Activated CD4-positive, alpha-beta T cell treated with anti-CD3 and anti-CD28 coated beads, Interleukin-2, amount 50 U/mL, for 48 hours (primary cell): ENCODE measurements around the gene CFAP46.
"Not testable (repeated sequence)": the region's sequence is repeated elsewhere in the genome, so short reads cannot be mapped to it uniquely, and the experiment has no call there.

Experiments
- DNase-seq, 2 experiments: peaks; one replicate each; pipeline ENCODE4 v3.0.0-alpha.2; 2020

CFAP46 gene

DNA sequence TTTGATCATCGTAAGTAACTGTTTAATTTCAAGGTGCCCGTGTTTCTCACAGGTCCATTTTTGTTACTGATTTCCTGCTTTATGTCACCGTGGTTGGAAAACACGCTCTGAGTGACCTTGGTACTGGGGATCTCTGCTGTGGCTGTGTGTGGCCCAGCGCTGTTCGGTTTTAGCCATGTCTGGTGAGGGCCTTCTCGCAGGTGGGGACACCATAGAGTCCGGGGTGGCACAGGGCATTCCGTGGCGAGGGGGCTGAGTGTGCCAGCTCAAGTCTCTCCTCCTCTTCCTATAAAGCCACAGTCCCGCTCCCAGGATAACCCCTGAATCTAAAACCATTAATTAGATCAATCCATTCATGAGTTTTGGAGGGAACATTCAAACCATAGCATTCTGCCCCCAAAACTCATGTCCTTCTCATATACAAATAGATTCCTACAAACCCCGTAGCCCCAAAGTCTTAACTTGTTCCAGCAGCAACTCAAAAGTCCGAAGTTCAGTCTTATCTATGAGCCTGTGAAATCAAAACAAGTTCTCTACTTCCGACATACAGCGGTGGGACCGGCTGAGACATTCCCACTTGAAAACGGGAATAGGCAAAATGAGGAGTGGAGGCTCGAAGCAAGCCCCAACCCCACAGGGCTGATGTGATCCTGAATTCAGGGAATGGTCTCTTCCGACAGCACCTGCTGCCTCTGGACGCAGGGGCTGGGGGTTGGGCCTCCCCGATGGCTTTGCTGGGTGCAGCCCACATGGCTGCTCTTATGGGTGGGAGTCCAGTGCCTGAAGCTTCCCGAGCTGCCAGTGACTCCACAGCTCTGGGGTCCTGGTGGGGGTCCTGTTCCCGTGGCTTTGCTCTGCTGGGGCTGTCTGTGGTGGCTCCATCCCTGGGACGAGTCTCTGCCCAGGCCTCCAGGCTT, 101.4 kb downstream of the CFAP46 start:
- no peak for DNase-seq

- no peak for DNase-seq
These were observed 103.3 kb downstream of the CFAP46 start for GRCh38 chr10:132839061-132839460.

DNA sequence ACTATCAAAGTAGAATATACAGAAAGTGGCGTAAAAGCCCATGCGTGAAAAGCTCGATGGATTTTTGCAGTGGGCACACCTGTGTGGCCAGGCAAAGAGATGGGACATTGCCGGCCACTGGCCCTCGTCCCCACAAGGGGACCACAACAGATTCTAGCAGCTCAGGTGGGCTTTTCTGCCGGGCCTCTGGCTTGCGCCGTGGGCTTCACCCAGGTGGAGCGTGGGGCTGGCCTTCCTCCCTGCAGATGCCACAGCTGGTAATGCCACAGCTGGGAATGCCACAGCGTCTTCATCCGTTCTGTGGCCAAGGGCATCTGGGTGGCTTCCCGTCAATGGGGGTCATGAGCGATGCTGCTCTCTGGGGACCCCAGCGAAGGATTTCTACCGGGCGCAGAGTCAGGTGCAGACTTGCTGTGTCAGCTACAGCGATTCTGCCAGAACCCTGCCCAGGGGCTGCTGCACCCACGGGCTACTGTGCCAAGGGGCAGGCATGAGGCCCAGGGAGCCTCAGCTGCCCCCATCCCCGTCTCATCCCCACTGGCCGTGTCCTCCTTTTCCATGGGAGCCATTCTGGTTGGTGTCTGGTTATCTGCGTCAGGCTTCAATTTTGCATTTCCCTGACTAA, 103.9 kb downstream of the CFAP46 start:
- DNase-seq, result no peak

- DNase-seq, result no peak
These were observed 104.5 kb downstream of the CFAP46 start for GRCh38 chr10:132837905-132838304.

DNA sequence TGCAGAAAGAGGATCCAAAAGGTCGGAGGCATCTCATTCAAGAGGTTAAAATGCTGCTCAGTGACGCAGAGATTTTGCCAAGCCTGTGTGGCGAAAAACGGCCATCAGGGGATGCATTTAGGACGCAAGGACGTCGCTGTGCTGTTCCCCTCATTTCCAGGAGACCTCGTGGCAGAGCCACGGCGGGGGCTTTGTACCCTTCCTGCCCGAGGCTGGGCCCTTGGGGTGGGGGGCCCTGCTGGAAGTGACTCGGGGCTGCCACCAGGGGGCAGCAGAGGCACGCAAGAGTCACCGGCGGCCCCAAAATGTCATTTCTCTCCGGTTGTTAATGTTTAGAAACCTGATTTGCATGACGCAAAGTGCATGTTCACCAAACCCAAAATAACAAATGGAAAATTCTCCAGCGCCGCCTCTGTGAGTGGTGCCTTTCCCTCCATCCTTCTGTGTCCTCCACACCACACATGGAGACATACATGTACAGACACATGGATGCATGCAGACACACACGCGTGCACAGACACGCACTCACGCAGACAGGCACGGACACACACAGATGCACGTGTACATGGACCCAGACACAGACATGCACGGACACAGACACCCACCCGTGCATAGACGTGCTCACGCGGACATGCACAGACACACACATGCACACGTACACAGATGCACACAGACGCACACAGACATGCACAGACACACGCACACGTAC, 105.4 kb downstream of the CFAP46 start:
- DNase-seq, result peak; percentile 31 to 38

DNA sequence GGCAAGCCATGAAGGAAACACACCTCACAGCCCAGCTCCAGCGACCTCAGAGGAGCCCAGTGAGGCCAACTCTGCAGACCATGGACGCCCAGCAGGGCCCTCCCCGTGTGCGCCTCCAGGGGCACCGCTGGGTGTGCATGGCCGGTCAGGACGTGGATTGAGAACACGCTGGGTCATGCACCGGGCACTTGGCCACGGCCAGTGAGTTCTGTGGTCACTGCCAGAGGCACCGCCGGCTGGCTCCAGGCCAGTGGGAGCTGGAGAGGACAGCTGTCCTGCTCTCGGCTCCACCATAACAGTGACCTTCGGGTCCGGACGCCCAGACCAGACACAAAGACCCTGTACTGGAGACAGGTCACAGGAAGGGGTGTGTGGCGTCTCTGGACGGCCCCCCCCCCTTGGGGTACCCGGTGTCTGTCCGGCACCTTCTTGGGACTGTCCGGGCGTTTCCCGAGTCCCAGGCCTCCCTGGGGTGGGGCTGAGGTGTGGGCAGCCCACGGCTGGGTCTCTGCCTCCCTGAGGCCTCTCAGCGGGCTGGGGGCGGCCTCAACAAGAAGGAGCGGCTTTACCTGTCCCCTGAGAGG, 106.0 kb downstream of the CFAP46 start:
- DNase-seq, result no peak

DNA sequence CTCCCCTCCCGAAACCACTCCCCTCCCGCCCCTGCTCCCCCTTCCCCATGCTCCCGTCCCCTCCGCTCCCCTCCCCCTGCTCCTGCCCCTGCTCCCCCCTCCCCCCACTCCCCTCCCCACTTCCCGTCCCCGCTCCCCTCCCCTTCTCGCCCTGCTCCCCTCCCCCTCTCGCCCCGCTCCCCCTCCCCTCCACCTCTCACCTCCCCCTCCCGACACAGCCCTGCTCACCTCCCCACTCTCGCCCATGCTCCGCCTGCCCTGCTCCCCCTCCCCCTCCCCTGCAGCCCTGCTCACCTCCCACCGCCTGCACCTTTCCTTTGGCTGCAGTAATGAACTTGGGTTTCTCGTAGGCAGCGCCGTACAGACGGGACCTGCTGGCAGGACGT, 106.5 kb downstream of the CFAP46 start:
- DNase-seq, result no peak

DNA sequence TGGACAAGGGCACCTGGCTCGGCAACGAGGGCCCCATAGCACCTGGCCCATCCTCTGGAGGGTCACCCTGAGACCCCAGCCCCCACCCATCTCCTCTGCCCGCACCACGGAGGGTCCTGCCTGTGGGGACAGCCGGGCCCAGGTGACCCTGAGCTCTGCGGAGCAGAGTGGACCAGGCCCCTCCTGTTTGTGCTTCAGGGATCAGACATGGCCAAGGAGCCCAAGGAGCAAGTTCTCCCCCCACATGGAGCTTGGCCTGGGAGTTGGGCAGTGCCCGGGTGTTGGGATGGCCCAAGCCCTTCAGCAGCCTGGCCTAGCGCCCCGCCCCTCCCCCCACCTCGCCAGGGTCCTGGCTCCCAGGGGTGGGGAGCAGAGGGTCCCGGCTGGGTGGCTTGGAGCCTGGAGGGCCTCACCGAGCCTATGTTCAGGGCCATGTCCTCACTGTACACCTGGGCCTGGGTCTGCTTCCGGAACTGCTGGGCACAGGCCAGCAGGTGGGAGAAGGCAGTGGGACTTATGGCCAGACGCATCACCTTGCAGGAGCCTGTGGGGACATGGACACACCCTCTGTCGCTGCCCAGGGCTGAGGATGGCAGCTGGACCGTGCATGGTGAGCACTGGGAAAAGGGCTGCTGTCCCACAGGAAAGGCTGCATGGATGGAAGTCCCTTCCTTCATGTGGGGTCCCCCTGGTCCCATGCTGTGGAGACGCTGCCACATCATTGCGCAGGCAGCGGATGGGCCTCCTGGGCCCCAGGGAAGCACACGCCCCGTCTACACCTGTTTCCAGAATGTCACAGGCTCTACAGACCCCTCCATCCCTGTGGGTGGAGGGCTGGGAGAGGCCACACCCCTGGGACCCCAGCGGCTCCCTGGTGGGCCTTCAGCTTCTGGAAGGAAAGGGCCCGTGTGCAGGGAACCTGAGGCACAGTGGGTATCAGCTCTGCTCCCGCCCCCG, 107.2 kb downstream of the CFAP46 start:
- no peak for DNase-seq

GRCh38 chr10:132834311-132834761, 108.0 kb downstream of the CFAP46 start:
- no peak for DNase-seq

GRCh38 chr10:132833421-132834111, 108.8 kb downstream of the CFAP46 start:
- no peak for DNase-seq

GRCh38 chr10:132832186-132832969, 110.0 kb downstream of the CFAP46 start:
- no peak for DNase-seq

- DNase-seq, result no peak
These were observed 113.0 kb downstream of the CFAP46 start for GRCh38 chr10:132829403-132829802.

DNA sequence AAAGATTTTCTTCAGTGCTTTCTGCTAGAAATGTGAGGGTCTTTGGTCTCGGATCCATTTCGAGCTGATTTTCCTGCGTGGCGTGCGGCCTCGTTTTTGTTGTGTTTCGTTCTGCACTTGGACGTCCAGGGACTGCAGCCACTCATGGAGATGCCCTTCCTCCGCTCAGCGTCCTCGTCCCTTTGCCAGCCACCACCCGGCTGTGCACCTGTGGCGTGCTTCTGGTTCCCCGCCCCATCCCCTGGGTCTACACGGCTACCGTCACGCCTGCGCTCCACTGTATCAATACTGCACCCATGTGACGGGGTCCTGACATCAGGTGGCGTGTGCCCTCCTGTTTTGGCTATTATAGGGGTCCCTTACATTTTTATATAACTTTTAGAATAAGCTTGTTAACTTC, 113.7 kb downstream of the CFAP46 start:
- DNase-seq, result no peak

- no peak for DNase-seq
These were observed 114.4 kb downstream of the CFAP46 start for GRCh38 chr10:132827861-132828539.

DNA sequence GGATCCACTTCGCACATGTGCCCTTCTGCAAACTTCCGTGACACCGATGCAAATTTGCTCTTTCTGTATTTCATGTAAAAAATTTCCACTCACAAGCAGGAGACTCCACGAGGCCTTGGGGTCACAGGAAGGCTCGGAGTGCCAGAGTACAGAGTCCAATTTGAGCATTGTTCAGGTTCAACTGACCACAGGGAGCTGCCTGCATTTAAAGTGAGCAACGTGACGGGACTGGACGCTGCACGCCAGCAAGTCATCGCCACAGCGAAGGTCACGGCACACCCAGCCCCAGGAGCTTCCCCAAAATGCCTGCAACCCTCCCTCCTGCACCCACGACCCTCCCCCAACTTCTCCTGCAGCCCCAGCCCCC, 115.0 kb downstream of the CFAP46 start:
- no peak for DNase-seq

DNA sequence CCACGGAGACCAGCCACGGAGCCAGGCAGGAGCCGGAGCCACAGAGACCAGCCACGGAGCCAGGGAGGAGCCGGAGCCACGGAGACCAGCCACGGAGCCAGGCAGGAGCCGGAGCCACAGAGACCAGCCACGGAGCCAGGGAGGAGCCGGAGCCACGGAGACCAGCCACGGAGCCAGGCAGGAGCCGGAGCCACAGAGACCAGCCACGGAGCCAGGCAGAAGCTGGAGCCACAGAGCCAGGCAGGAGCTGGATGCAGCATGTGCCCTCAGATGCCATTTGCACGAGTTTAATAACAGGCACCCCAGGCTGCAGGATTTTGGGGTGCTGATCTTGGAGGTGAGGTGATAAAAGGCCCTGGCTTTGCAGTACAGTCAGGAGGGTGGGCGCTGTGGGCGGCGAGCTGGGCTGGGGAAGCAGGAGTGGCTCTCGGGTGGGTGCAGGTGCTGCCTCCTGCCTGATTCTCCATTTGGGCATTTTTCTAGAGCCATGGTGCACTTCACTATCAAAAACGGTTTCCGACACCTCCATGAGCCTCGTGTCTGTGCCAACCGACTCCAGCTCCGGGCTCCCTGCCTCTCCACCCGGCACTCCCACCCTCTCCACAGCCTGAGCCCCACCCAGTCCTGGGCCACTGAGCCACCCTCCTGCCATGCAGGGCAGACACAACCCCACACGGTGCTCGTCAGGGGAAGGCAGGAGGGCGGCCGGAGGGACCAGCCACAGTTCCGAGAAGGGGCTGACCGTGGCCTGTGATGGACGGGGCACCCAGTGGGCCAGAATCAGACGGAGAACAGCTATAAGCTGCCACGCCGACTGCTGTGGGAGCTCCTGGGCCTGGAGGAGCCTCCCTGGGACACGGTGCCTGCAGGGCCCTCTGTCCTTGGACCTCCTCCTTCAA, 115.6 kb downstream of the CFAP46 start:
- DNase-seq, result no peak

GRCh38 chr10:132825783-132826523, 116.4 kb downstream of the CFAP46 start:
- DNase-seq, result not testable (repeated sequence)

DNA sequence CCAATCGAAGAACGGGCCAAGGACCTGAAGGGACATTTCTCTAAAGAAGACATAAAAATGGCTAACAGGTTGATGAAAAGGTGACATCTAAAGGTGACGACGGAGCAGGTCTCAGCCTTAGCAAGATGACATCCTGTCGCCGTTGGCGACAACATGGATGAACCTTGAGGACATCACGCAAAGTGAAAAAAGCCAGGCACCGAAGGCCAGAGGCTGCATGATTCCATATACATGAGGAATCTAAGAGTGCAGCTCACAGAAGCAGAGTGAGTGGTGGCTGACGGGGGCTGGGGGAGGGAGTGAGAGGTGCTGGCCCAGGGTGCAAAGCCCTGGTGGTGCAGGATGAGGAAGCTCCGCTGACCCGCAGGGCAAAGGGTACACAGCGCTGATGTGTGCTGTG, 122.3 kb downstream of the CFAP46 start:
- DNase-seq, result no peak
